Stomach (tissue), 9 donors: Measurements from ENCODE around the gene IMPDH2. TPM values are rescaled to one million over a fixed set of nuclear protein-coding genes. Genes with fewer than 3 reads are reported as not detected.

ENCODE experiments used
- DNase-seq, 2 donors: peaks; one replicate each; pipeline versions ENCODE4 v3.0.0 to v3.0.0-alpha.2; 2013 to 2019
- H3K27ac ChIP-seq, 5 donors: fragments of 200-600 bp in 4 of 5; sonication (generic) in 4 of 5; one replicate each; pipeline ENCODE4 v1.5.1; 2013 to 2019; ENCODE audit warnings: mild to moderate bottlenecking in 1 of 5, moderate library complexity in 1 of 5
- H3K27me3 ChIP-seq, 3 donors: fragments of 200-600 bp; sonication (generic); one replicate each; pipeline ENCODE4 v1.5.1; 2017 to 2019; ENCODE audit warnings: mixed run types in 1 of 3
- H3K36me3 ChIP-seq, 4 donors: fragments of 200-600 bp; sonication (generic); 1 replicate in 3 of 4; 2 replicates in 1 of 4; pipeline ENCODE4 v1.5.1; 2016 to 2019
- H3K4me1 ChIP-seq, 4 donors: fragments of 200-600 bp; sonication (generic); one replicate each; pipeline ENCODE4 v1.5.1; 2016 to 2019
- H3K4me3 ChIP-seq, 4 donors: fragments of 200-600 bp; sonication (generic) in 3 of 4; one replicate each; pipeline ENCODE4 v1.5.1; 2016 to 2019; ENCODE audit warnings: mild to moderate bottlenecking in 1 of 4
- H3K9me3 ChIP-seq, 4 donors: fragments of 200-600 bp; sonication (generic); one replicate each; pipeline ENCODE4 v1.5.1; 2016 to 2019
- EP300 ChIP-seq: sonication (generic); formaldehyde crosslinking; IDR thresholded peaks from one replicate; pipeline ENCODE4 v1.6.1; 2017; ENCODE audit warnings: antibody characterized with exemption
- POLR2A ChIP-seq, 4 donors: fragments of 450-650 bp; IDR thresholded peaks; one replicate each; pipeline ENCODE4 v1.6.1; 2016; ENCODE audit warnings: antibody characterized with exemption in 4 of 4, control low read depth in 2 of 4, mild to moderate bottlenecking in 1 of 4, moderate library complexity in 1 of 4
- POLR2AphosphoS5 ChIP-seq, 3 donors: sonication (generic); formaldehyde crosslinking; IDR thresholded peaks; one replicate each; pipeline ENCODE4 v1.6.1; 2016; ENCODE audit warnings: antibody characterized with exemption in 3 of 3
- WGBS, 5 donors: extraction: QIAGEN DNeasy Blood & Tissue Kit in 3 of 5; methylation state at CpG; one replicate each; pipeline versions ENCODE4 v1.1.5 to v1.1.7; 2013 to 2018; 5-methylcytosine and 5-hydroxymethylcytosine counted together
- intact Hi-C: fragments of 100-400 bp; cut with DNase I; formaldehyde crosslinking; loops from one replicate; pipeline ENCODE4 v1.15.1; 2023; ENCODE audit warnings: low total_unique reads
- polyA plus RNA-seq, 3 donors: library from polyadenylated mRNA; stranded (reverse); fragments of 200-250 nt; gene quantifications; one replicate each; pipeline ENCODE4 v1.2.3, GENCODE V29; 2013
- total RNA-seq, 5 donors: library from RNA; depleted of rRNA; stranded (reverse); fragments of >200 nt; gene quantifications; one replicate each; pipeline versions ENCODE4 v1.1.0 to v1.2.3, GENCODE V29; 2014 to 2016
- TF ChIP-seq, protein P1 (sequence below), 7 experiments: fragments of 450-650 bp in 4 of 7; fragments of 200-600 bp in 3 of 7; sonication (generic) in 3 of 7; IDR thresholded peaks; one replicate each; pipeline ENCODE4 v1.5.1; 2016 to 2019; ENCODE audit warnings: antibody characterized with exemption in 7 of 7, control low read depth in 2 of 7, mild to moderate bottlenecking in 1 of 7
- donor health status: healthy with polysubstance abuse.
- donor health status: Bipolar disorder and iron deficiency.
- donor health status: healthy.

IMPDH2 gene
- total and polyA plus RNA-seq, 8 donors, result 50.4 to 159 (median 107) TPM

DNA sequence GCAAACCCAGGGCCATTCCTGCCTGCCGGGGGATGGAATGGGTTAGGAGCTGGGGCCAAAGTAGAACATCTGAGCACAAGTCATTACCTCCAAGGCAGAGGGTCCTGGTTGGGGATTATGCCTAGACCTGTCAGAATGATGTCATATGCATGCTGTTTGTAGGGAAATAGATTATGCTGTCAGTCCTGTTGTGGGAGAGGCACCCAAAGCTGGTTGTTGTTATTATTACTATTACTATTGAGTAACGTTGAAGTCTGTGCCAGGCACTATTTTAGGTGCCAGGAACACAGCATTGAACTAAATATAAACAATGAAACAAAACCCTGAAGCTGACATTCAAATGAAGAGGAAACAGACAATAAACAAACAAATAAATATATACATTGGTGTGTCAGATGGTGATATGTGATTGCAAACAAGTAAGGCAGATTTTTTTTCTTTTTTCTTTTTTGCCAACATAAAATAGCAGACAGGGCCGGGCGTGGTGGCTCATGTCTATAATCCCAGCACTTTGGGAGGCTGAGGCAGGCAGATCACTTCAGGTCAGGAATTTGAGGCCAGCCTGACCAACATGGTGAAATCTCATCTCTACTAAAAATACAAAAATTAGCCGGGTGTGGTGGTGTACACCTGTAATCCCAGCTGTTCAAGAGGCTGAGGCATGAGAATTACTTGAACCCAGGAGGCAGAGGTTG lies 37.2 kb downstream of the IMPDH2 start:
- DNase-seq, result no peak
- H3K9me3 ChIP-seq, result no peaks in the 10 kb centered on the region
- no peaks in the 10 kb centered on the region for H3K27me3 ChIP-seq
- TF ChIP-seq POLR2A (IDR thresholded peaks at IDR 0.05) (no peak), EP300 (no peak), POLR2AphosphoS5 (IDR thresholded peaks at IDR 0.05) (no peak)
- TF ChIP-seq, protein P1, sequence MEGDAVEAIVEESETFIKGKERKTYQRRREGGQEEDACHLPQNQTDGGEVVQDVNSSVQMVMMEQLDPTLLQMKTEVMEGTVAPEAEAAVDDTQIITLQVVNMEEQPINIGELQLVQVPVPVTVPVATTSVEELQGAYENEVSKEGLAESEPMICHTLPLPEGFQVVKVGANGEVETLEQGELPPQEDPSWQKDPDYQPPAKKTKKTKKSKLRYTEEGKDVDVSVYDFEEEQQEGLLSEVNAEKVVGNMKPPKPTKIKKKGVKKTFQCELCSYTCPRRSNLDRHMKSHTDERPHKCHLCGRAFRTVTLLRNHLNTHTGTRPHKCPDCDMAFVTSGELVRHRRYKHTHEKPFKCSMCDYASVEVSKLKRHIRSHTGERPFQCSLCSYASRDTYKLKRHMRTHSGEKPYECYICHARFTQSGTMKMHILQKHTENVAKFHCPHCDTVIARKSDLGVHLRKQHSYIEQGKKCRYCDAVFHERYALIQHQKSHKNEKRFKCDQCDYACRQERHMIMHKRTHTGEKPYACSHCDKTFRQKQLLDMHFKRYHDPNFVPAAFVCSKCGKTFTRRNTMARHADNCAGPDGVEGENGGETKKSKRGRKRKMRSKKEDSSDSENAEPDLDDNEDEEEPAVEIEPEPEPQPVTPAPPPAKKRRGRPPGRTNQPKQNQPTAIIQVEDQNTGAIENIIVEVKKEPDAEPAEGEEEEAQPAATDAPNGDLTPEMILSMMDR (IDR thresholded peaks at IDR 0.05), result no peak
- H3K27ac ChIP-seq, result peak overlapping the region in 4 of 5 donors; percentile 91 to 96 (median 94)
- peak overlapping the region; percentile 74 to 99 (median 84) for H3K4me3 ChIP-seq
- H3K36me3 ChIP-seq, result peaks cover 0 to 40% (median 30%) of the 10 kb centered on the region in 4 donors
- intact Hi-C loops, result no loop called here
- peaks cover 31 to 51% (median 40%) of the 10 kb centered on the region in 4 donors for H3K4me1 ChIP-seq
- WGBS, 5 donors, result 53 to 70% (median 62%) methylated on average over 5 of the region's 5 CpGs

DNA sequence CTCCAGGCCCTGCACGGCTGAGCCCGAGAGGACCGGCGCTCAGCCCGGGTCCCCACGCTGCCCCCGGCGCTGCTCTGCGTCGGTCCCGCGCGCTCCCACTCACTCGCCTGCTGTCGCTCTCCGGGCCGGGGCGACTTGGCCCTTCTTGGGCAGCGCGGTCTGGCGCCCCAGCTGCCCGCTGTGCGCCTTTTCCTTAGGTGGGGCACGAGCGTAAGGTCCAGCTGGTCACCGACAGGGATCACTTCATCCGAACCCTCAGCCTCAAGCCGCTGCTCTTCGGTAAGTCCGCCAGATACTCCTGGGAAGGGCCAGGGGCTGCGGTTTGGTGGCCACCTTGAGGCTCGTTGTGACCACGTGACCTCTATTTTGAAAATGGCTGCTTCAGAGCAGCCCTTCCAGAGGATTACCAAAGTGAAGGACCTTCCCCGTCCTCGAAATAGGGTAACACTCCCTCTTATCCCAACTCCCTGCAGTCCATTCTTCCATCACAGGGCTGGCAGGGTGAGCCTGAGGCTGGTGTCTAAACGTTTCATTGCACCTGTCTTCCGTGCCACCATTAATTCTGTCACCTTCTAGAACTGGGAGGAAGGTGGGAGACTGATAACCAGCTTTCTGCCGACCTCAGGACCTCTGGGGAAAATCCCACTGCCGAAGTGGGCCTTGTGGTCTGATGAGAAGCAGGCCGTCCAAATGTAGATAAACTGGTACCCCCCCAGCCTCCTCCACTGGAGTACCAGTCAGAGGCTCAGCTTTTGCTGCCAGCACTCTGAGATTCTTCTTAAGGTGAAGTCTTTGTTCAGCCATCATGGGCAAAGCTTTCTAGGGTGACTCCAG lies 38.3 kb downstream of the IMPDH2 start:
- Histone ChIP-seq H3K27me3 (no peaks in the 10 kb centered on the region), H3K4me3 (peak overlapping the region; percentile 74 to 99 (median 84)), H3K27ac (peak overlapping the region; percentile 91 to 96 (median 93)), H3K4me1 (peaks cover 31 to 51% (median 40%) of the 10 kb centered on the region in 4 donors), H3K36me3 (peaks cover 0 to 40% (median 32%) of the 10 kb centered on the region in 4 donors), H3K9me3 (no peaks in the 10 kb centered on the region)
- 2 to 9% (median 3%) methylated on average over 9 to 40 of the region's 40 CpGs for WGBS, 5 donors
- DNase-seq, result peak in 1 of 2 donors; percentile 68
- intact Hi-C loops, result no loop called here
- TF ChIP-seq, protein P1 (IDR thresholded peaks at IDR 0.05), result no peak
- TF ChIP-seq POLR2AphosphoS5 (IDR thresholded peaks at IDR 0.05), result no peak
- TF ChIP-seq POLR2A (IDR thresholded peaks at IDR 0.05), result no peak
- TF ChIP-seq EP300, result no peak

DNA sequence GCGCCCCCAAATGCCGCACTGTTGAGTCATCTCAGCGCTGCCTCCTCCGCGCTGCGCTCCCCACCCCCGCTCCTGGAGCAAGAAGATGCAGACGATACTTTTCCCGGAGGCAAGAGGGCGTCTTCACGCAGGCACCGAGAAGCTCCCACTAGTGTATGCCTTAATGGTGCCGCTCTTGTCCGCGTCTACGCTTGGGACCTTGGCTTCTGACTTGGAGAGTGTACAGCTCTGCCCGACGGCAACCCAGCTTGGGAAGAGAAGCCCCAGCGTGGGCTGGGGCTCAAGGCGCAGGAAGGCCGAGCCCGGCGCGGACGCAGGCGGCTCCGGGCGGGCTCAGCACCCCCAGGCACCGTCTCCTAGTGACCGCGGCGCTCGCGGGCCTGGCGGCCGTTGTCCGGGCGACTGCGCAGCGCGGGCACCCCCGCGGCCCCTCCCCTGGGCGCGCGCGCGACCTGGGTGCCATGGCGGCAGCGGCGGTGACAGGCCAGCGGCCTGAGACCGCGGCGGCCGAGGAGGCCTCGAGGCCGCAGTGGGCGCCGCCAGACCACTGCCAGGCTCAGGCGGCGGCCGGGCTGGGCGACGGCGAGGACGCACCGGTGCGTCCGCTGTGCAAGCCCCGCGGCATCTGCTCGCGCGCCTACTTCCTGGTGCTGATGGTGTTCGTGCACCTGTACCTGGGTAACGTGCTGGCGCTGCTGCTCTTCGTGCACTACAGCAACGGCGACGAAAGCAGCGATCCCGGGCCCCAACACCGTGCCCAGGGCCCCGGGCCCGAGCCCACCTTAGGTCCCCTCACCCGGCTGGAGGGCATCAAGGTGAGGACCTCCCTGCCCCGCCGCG lies 39.2 kb downstream of the IMPDH2 start, which contains the start of gene P4HTM:
Gene P4HTM, plus strand, starts transcription at position 446 of the 840 bp plus-strand sequence. Its CDS starts 16 bp downstream, at position 462.
- H3K4me3 ChIP-seq, result peak within 1 kb of the TSS; percentile 74 to 99 (median 84)
- peak; percentile 77 to 96 for DNase-seq
- 0 to 1% (median 0%) methylated on average over 21 to 91 of the region's 91 CpGs for WGBS, 5 donors
- peaks cover 2 to 40% (median 32%) of the 10 kb centered on the region in 4 donors for H3K36me3 ChIP-seq
- H3K27me3 ChIP-seq, result no peaks in the 10 kb centered on the region
- H3K27ac ChIP-seq, result peak within 1 kb of the TSS; percentile 91 to 96 (median 93)
- intact Hi-C loops, result no loop called here
- peaks cover 31 to 51% (median 40%) of the 10 kb centered on the region in 4 donors for H3K4me1 ChIP-seq
- TF ChIP-seq POLR2A (IDR thresholded peaks at IDR 0.05) (no peak), POLR2AphosphoS5 (IDR thresholded peaks at IDR 0.05) (peak; percentile 73 to 94 (median 83))
- TF ChIP-seq, protein P1 (IDR thresholded peaks at IDR 0.05), result peak in 3 of 7 experiments; percentile 13 to 38 (median 23)
- H3K9me3 ChIP-seq, result no peaks in the 10 kb centered on the region
